UCSD-AML1 (cell line): ENCODE results near the gene SUCLG2.

ENCODE experiments used
- DNase-seq: peaks from one replicate; lab custom pipeline; 2025; ENCODE audit not compliant: unreplicated experiment; lab: John Stamatoyannopoulos, UW

The SUCLG2 gene

DNA sequence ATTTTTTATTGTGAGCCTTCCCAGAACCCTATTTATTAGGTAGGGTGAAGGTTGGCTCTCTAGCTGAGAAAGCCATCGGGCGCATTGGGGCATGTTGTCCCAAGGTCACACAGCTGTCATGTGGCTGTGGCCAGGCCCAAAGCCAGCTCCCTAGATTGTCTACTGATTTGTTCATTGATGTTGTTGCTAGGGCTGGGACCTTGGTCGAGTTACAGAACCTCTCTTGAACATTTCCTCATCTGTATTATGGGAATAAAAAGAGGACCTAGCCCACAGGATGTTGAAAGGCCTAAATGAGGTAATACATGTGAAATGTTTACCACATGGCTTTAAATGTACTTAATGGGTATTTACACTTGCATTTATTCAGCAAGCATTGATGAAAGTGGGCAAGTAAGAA, 252.5 kb downstream of the SUCLG2 start:
- no peak for DNase-seq

DNA sequence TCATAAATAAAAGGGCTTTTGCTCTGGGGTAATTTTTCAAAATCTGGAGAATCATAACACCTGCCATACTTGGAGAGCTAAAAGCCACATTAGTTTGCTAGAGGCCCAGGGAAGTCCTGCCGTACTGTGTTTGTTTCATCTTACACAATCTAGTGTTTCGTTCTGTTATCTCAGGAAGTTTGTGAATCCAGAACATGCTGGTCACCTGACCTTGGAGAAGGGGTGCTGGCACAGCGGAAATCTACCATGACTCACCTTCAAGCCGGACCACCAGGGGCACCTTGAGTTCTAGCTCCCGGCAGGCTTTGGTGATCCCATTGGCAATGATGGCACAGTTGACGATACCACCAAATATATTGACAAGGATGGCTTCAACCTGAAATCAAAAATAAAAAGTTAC, 253.9 kb downstream of the SUCLG2 start:
- DNase-seq = no peak

DNA sequence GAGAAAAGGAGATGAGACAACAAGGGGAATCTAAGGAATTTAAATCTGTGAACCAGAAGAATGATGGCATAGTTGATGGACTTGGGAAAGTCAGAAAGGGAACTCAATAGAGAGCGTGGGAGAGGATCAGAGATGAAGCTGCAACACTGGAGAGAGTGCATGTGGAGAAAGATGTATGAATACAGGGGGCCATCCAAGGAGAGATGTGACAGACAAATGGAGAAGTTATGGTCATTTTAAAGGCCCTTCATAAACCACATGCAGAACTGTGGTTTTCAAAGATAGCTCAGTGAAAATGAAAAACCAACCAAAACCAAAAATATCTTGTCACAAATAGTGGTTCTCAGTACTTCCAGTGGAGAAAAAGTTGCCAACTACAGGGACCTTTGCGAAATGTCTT, 265.2 kb downstream of the SUCLG2 start:
- no peak for DNase-seq

DNA sequence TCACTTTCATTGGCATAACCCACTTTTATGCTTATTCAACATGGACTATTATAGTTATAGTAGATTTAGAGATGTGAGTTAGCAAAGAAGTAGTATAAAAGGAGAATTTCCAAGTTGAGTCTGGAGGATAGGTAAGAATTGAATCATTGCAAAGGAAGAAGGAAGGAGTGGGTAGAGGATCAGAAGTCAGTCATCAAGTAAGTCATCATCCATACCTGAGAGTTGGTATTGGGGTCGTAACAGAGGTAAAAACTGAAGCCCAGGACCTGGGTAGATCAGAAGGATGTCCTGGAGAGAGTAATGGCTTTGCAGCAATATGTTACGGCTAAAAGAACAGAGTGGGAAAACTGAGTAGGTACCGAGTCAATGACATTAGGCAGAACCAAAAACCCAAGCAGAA, 265.7 kb downstream of the SUCLG2 start:
- DNase-seq = no peak

- no peak for DNase-seq
Observed at GRCh38 chr3:67386451-67386850, 268.0 kb downstream of the SUCLG2 start.

GRCh38 chr3:67384760-67385397, 269.5 kb downstream of the SUCLG2 start:
- DNase-seq = peak; percentile 36

DNA sequence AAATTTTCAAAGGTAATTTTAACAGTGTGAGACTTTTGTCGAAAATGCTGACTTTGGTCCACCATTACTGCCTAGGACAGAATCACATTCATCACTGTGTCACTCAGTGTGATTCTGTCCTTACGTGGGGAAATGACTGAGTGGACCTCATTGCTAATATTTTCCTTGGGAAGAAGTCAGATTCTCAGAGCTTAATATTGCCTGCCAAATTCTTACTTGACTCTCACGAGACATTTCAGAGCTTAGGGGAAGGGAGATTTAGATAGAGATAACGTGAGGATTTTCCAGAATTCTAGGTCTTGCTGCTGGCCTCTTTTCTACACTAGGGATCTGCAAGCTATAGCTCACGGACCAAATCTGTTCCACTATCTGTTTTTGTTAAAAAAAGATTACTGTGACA, 270.4 kb downstream of the SUCLG2 start:
- no peak for DNase-seq

DNA sequence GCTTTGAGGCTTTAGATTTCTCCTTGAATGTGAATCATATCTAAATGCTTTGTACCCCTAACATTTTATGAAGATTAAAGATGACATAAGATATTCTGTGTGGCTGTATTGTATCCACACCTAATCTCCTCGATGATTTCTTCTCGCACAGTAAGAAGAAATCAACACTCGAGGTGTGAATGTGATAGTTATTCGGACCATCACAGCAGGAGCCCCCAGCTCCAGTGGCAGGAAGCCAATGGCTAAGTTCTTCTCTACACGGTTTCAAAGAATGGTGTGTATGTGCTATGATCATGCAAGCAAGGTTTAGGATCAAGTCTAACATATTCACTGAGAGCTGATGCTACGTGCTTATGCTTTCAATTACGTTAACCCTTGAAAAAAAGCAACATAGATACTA, 271.0 kb downstream of the SUCLG2 start:
- no peak for DNase-seq

- no peak for DNase-seq
Observed at GRCh38 chr3:67382536-67382935, 271.9 kb downstream of the SUCLG2 start.

GRCh38 chr3:67381667-67382272, 272.6 kb downstream of the SUCLG2 start:
- DNase-seq = no peak

DNA sequence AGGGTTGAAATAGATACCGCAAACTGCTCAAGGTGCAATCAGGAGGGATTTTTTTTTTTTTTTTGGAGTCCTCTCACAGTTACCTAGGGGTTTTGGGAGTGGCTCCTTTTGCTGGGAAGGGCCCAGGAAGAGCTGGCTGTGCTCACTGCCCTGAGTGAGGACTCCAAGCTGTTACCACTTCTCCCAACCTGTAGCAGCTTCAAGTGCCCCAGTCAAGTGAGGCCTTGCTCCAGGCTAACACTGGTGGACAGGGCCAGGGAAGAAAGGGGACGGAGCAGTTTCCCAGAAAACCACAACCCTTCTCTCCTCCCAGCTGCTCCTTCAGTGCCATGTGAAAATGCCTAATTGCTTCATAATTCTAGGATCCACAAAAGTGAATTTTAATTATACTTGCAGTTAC, 274.3 kb downstream of the SUCLG2 start:
- DNase-seq = no peak

GRCh38 chr3:67377299-67377698, 277.1 kb downstream of the SUCLG2 start:
- DNase-seq = no peak

- DNase-seq = no peak
Observed at GRCh38 chr3:67376416-67376815, 278.0 kb downstream of the SUCLG2 start.

DNA sequence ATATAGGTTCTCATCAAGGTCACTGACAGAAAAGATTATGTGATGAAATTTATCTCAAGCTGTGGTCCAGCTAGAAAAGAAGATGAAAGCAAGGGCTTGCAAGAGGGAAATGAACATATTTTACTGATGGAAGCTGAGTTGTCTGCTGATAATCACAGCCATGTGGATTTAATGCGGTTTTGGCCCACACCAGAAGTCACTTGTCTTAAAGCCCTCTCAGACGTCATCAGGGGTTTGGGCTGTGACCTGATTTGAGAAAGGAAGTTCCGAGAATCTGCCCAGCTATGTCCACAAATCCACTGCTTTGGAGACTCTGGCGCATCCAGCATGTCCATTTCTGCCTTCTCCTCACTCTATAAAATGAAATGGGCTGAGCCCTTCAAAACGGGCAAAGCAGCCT, 278.4 kb downstream of the SUCLG2 start:
- DNase-seq = no peak

DNA sequence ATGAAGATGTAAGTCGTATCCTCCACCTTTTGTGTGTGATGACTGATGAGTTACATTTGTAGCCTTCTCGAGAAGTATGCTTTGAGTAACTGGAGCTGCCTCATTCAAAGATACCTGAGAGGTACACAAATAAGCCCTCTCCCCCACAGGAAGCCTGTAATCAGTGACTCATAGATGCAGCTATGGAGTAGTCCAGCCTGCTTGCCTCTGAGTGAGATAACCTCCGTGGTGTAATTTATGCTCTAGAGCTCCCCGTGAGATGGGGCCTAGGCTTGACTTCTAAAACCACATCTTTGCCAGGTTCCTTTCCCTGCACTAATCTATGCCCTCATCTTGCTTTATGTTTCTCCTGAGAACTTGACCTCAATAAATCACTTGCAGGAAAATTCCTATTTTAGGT, 291.7 kb downstream of the SUCLG2 start:
- no peak for DNase-seq

- no peak for DNase-seq
Observed at GRCh38 chr3:67361770-67362169, 292.6 kb downstream of the SUCLG2 start.

DNA sequence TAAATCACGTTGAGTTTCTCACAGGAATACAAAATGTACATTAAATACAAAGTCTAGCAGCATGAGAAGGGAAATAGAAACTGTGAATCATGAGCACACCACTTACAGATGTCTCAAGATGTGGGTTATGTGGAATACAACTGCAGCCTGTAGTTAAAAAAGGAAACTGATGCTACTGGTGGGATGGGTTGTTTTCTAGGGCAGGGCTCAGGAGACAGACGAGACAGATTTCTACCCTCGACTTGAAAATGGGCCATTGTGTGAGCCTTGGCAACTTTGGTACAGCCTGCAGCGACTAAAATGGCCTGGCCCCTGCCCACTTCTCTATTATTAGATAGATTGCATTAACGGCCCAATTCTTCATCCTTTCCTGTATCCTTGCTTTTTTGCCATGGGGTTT, 293.1 kb downstream of the SUCLG2 start:
- no peak for DNase-seq

DNA sequence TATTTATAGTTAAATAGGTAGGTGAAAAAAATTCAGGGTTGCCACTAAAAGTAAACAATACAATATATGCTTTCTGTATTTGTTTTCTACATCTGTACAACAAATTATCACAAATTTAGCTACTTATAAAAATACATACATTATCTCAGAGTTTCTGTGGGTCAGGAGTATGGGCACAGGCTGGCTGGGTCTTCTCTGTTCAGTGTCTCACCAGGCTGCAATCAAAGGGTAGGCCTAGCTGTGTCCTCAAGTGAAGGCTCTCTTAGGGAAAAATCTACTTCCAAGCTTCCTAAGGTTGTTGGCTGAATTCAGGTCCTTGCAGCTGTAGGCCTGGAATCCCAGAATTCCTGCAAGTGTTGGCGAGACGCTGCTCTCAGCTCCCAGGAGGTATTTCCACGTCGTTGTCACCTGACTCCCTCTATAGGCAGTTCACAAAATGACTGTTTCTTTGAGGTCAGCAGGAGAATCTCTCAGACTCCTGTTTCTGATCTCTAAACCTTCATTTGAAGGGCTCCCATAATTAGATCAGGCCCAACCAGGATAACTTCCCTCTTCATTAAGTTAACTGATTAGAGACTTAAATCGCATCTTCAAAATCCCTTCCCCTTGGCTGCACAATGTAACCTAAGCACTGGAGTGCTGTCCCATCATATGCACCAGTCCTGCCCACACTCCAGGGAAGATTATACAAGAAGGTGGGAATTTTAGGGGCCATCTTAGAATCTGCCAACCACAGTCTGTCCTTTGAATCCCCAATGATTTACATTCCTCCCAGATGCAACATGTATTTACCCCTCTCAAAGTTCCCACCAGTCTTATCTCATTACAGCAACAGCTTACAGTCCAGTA, 296.6 kb downstream of the SUCLG2 start:
- DNase-seq = no peak

GRCh38 chr3:67349551-67350174, 304.7 kb downstream of the SUCLG2 start:
- no peak for DNase-seq

GRCh38 chr3:67346081-67346480, 308.3 kb downstream of the SUCLG2 start:
- DNase-seq = no peak

- no peak for DNase-seq
Observed at GRCh38 chr3:67335813-67336212, 318.6 kb downstream of the SUCLG2 start.

DNA sequence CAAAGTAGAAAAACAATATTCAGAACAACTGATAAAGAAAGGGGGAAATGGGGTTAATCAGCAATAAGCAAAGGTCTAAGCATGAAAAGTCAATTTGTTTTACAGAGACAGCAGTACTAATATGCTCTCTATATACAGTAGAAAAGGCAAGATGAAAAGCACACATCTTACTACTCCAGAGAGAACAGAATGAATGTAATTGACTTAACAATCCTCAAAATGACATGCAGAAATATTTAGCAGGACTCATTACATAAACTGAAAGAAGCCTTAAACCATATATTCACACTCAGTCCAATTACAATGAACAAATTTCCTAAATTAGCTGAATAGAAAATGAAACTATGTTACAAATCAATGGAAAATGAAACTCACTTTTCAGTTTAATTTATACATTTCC, 319.8 kb downstream of the SUCLG2 start:
- DNase-seq = no peak
